ENCODE data around the gene DNAH2.
"Not testable (repeated sequence)": the region's sequence is repeated elsewhere in the genome, so short reads cannot be mapped to it uniquely, and the experiment has no call there.

The DNAH2 gene

DNA sequence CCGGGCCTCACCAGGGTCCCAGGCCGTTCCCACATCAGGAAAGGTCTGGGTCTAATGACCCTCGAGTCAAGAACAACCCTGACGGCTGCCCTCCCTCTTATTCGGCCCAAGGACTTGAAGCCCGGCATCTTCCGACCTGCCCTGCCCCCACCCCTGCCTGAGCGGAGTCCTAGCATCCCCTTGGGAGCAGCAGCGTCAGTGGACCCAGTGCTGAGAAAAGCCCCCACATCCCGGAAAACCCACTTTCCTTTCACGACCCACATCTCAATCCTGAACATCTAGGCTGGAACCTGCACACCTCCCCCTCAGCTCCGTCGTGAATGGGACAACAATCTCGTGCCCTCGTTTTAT is 138.1 kb downstream of the DNAH2 start:
- Histone ChIP-seq H3K36me3 (ENCODE audit: control insufficient read depth, insufficient read depth, low read length) (peaks cover 8% of the 10 kb centered on the region), H3K27ac (ENCODE audit: insufficient read depth, low read length, poor library complexity, severe bottlenecking) (no peak overlapping the region), H3K4me1 (ENCODE audit: control insufficient read depth, insufficient read depth, low read length, poor library complexity, severe bottlenecking) (peaks cover 42% of the 10 kb centered on the region), H3K27me3 (replicated peaks; ENCODE audit: control insufficient read depth, insufficient read depth, low read length, poor library complexity, severe bottlenecking) (no peaks in the 10 kb centered on the region), H3K4me3 (ENCODE audit: insufficient read depth, low read depth, low read length, poor library complexity, severe bottlenecking) (no peak overlapping the region), H3K9me3 (ENCODE audit: control insufficient read depth, low read length) (no peaks in the 10 kb centered on the region)
- DNase-seq: no peak

DNA sequence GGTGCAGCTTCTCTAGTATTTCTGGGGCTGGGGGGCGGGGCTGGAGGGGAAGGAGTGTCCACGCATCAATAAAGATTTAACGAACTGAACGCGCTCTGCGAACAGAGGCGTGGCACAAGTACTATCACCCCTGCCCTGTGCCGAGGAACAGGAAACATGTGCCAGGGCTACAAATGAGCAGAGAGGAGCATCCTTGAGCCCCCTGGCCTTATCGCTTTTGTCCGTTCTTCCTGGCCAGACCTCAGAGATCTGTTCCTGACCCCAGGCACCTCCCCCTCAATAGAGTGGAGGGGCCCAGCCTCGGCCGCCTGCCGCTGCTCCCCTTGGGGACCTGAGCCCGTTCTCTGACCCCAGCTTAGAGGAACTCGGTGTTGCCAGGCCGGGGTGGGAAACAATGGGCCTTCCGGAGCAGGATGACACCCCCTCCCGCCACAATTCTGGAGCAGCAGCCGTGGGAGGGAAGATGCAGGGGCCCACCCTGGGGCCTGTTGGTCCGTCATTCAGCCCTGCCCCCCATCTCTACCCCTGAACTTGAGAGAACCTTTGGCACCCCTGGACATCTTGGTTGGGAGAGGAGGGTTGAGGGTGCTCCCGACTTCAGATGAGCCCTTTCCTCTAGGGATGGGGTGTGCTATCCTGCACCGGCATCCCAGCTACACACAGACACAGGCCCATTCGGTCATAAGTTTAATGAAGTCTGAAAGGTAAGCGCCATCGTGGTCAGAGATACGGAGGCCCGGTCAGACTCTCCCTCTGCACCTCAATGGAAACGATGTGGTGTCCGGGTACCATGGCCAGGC is 138.7 kb downstream of the DNAH2 start:
- H3K9me3 ChIP-seq (ENCODE audit: control insufficient read depth, low read length): no peaks in the 10 kb centered on the region
- DNase-seq: no peak
- peak overlapping the region; percentile 88 for H3K27ac ChIP-seq (ENCODE audit: insufficient read depth, low read length, poor library complexity, severe bottlenecking)
- peak overlapping the region; percentile 66 for H3K4me3 ChIP-seq (ENCODE audit: insufficient read depth, low read depth, low read length, poor library complexity, severe bottlenecking)
- H3K36me3 ChIP-seq (ENCODE audit: control insufficient read depth, insufficient read depth, low read length): peaks cover 8% of the 10 kb centered on the region
- no peaks in the 10 kb centered on the region for H3K27me3 ChIP-seq (replicated peaks; ENCODE audit: control insufficient read depth, insufficient read depth, low read length, poor library complexity, severe bottlenecking)
- H3K4me1 ChIP-seq (ENCODE audit: control insufficient read depth, insufficient read depth, low read length, poor library complexity, severe bottlenecking): peaks cover 38% of the 10 kb centered on the region

DNA sequence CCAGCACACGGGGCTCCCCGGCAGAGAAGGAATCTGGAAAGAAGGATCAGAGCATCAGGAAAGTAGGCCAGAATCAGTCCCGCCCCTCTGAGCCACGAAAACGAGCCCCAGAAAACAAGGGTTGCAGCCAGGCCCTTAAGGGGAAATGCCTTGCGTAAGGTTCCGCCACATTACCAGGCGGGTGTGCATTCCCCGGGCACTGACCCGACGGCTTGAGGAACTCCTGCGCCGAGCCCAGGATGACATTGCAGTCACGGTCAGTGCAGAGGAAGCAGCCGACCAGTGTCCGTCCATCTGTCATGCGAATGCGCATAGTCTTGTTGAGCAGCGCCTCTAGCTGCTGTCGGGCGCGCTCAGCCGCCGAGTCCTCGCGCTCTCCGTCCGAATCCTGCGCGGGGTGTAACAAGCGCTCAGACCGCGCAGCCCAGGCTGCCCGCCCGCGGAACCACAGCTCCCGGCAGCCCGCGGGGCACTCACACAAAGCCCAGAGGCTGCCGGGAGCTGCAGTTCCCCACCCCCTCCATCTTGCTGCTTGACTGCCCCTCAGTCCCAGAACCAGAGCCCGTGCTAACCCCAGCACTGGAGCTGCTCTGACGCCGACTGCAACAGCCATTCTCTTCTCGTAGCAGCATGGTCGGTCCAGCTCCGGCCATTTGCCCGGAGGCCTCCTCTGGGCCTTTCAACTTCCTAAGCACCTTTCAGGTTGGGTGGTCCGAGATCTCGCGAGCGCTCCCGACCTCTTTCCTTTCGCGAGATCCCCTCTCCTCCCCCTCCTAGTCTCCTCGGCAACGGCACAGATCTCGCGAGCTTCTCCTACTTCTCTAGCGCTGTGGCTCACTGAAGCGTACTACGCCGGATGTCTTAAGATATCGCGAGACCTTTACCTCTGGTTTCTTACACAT is 139.5 kb downstream of the DNAH2 start, which contains the start of gene NAA38:
Gene NAA38 (minus strand): TSS at position 749 of the 902 bp plus-strand sequence. CDS start 96 bp downstream, at position 653.
- H3K27ac ChIP-seq (ENCODE audit: insufficient read depth, low read length, poor library complexity, severe bottlenecking): peak within 1 kb of the TSS; percentile 88
- DNase-seq: peak; percentile 88 to 94 (median 93)
- H3K4me1 ChIP-seq (ENCODE audit: control insufficient read depth, insufficient read depth, low read length, poor library complexity, severe bottlenecking): peaks cover 32% of the 10 kb centered on the region
- H3K4me3 ChIP-seq (ENCODE audit: insufficient read depth, low read depth, low read length, poor library complexity, severe bottlenecking): peak within 1 kb of the TSS; percentile 66
- H3K9me3 ChIP-seq (ENCODE audit: control insufficient read depth, low read length): no peaks in the 10 kb centered on the region
- H3K36me3 ChIP-seq (ENCODE audit: control insufficient read depth, insufficient read depth, low read length): peaks cover 8% of the 10 kb centered on the region
- H3K27me3 ChIP-seq (replicated peaks; ENCODE audit: control insufficient read depth, insufficient read depth, low read length, poor library complexity, severe bottlenecking): no peaks in the 10 kb centered on the region

DNA sequence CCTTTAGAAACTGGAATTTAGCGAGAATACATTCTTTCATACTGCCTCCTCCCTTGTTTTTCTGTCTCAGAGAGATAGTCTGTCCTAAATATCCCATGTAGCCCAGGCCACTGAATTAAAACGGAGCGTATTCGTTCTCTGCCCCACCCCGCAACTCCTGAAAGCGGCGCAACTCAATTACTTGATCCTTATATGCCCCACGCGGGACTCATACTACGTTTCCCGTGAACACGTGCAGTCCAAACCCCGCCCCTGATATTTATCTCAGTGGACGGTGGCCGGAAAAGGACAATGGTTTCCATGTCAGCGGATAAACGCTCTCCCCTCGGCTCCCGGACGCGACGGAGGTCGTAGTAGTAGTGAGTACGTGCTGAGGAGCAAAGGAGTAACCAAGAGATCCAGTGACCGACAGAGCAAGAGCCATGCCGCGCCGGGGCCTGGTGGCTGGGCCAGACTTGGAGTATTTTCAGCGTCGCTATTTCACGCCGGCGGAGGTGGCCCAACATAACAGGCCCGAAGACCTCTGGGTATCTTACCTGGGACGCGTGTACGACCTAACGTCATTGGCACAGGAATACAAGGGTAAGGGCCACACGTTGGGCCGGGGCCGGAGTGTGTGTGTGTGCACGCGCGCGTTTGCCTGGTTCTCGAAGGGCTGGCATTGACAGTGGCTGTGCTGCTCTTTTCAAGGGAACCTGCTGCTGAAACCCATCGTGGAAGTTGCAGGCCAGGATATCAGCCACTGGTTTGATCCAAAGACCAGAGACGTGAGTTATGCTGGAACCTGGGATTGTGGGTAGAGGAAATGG is 140.4 kb downstream of the DNAH2 start, which contains the start of gene CYB5D1:
Gene CYB5D1 (plus strand): TSS at position 291 of the 809 bp plus-strand sequence. CDS start 132 bp downstream, at position 423.
- peaks cover 2% of the 10 kb centered on the region for H3K36me3 ChIP-seq (ENCODE audit: control insufficient read depth, insufficient read depth, low read length)
- no peaks in the 10 kb centered on the region for H3K27me3 ChIP-seq (replicated peaks; ENCODE audit: control insufficient read depth, insufficient read depth, low read length, poor library complexity, severe bottlenecking)
- no peaks in the 10 kb centered on the region for H3K9me3 ChIP-seq (ENCODE audit: control insufficient read depth, low read length)
- H3K4me3 ChIP-seq (ENCODE audit: insufficient read depth, low read depth, low read length, poor library complexity, severe bottlenecking): peak within 1 kb of the TSS; percentile 66
- H3K27ac ChIP-seq (ENCODE audit: insufficient read depth, low read length, poor library complexity, severe bottlenecking): peak within 1 kb of the TSS; percentile 88
- DNase-seq: peak; percentile 76 to 87 (median 84)
- H3K4me1 ChIP-seq (ENCODE audit: control insufficient read depth, insufficient read depth, low read length, poor library complexity, severe bottlenecking): peaks cover 30% of the 10 kb centered on the region

DNA sequence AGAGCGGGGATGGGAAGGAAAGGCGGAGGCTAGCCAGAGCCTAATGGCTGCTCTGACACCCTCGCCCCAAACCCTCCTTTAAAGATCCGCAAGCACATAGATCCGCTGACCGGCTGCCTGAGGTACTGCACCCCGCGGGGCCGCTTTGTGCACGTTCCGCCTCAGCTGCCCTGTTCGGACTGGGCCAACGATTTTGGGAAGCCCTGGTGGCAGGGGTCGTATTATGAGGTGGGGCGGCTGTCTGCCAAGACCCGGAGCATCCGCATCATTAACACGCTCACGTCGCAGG is 140.9 kb downstream of the DNAH2 start:
- DNase-seq: no peak
- Histone ChIP-seq H3K9me3 (ENCODE audit: control insufficient read depth, low read length) (no peaks in the 10 kb centered on the region), H3K27me3 (replicated peaks; ENCODE audit: control insufficient read depth, insufficient read depth, low read length, poor library complexity, severe bottlenecking) (no peaks in the 10 kb centered on the region), H3K36me3 (ENCODE audit: control insufficient read depth, insufficient read depth, low read length) (no peaks in the 10 kb centered on the region), H3K4me1 (ENCODE audit: control insufficient read depth, insufficient read depth, low read length, poor library complexity, severe bottlenecking) (peaks cover 30% of the 10 kb centered on the region), H3K27ac (ENCODE audit: insufficient read depth, low read length, poor library complexity, severe bottlenecking) (peak overlapping the region; percentile 88), H3K4me3 (ENCODE audit: insufficient read depth, low read depth, low read length, poor library complexity, severe bottlenecking) (peak overlapping the region; percentile 66)

DNA sequence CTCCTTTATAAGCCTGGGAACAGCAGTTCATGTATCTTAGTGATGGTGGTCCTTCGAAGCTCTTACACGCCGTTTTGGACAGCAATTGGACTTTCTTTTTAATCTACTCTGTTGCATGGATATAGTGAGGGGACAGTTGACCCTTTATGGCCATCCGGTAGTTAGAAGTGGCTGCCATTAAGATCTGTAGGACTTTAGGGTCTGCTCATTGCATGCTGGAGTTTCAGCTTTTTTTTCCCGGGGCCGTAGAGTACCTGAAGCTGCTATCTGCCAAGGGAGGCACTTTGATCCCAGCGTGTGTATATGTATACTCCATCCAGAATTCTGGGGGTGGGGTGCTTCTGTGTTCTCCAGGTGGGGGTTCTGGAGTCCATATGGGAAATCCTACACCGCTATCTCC is 141.5 kb downstream of the DNAH2 start:
- Histone ChIP-seq H3K9me3 (ENCODE audit: control insufficient read depth, low read length) (no peaks in the 10 kb centered on the region), H3K27ac (ENCODE audit: insufficient read depth, low read length, poor library complexity, severe bottlenecking) (no peak overlapping the region), H3K36me3 (ENCODE audit: control insufficient read depth, insufficient read depth, low read length) (no peaks in the 10 kb centered on the region), H3K4me3 (ENCODE audit: insufficient read depth, low read depth, low read length, poor library complexity, severe bottlenecking) (no peak overlapping the region), H3K4me1 (ENCODE audit: control insufficient read depth, insufficient read depth, low read length, poor library complexity, severe bottlenecking) (peaks cover 30% of the 10 kb centered on the region), H3K27me3 (replicated peaks; ENCODE audit: control insufficient read depth, insufficient read depth, low read length, poor library complexity, severe bottlenecking) (no peaks in the 10 kb centered on the region)
- DNase-seq: no peak

DNA sequence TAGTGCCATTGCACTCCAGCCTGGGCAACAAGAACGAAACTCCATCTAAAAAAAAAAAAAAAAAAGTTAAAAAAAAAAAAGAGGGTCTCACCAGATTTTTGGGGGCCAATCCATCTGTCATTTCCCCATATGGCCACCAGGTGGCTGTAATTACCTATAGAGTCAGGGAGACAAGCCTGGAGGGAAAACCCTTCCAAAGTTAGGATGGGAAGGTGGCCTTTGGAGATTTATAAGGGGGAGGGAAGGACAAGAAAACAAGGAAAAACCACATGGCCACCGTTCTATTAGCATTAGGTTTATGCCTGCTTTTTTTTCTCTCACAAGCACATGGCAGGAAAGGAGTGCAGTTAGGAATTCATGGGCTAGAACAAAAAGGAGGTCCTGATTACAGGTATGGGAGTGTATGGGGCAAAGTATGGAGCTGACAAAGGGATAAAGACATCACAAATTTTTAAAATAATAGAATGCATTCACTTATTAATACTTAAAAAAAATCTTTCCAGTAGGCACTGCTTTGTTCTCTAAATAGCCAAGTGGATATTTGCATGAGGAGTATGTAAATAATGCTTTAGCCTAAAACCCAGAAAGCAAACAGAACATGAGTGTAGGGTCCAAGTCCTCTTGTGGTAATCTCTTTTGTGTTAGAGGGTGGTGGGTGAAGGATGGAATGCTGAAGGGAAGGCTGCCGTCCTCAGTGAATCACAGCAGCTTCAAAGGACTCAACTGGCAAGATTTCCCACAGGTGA is 145.3 kb downstream of the DNAH2 start:
- H3K36me3 ChIP-seq (ENCODE audit: control insufficient read depth, insufficient read depth, low read length): no peaks in the 10 kb centered on the region
- H3K4me1 ChIP-seq (ENCODE audit: control insufficient read depth, insufficient read depth, low read length, poor library complexity, severe bottlenecking): peaks cover 17% of the 10 kb centered on the region
- no peak overlapping the region for H3K4me3 ChIP-seq (ENCODE audit: insufficient read depth, low read depth, low read length, poor library complexity, severe bottlenecking)
- no peak overlapping the region for H3K27ac ChIP-seq (ENCODE audit: insufficient read depth, low read length, poor library complexity, severe bottlenecking)
- H3K27me3 ChIP-seq (replicated peaks; ENCODE audit: control insufficient read depth, insufficient read depth, low read length, poor library complexity, severe bottlenecking): no peaks in the 10 kb centered on the region
- no peaks in the 10 kb centered on the region for H3K9me3 ChIP-seq (ENCODE audit: control insufficient read depth, low read length)
- DNase-seq: peak in 1 of 3 donors; percentile 46

DNA sequence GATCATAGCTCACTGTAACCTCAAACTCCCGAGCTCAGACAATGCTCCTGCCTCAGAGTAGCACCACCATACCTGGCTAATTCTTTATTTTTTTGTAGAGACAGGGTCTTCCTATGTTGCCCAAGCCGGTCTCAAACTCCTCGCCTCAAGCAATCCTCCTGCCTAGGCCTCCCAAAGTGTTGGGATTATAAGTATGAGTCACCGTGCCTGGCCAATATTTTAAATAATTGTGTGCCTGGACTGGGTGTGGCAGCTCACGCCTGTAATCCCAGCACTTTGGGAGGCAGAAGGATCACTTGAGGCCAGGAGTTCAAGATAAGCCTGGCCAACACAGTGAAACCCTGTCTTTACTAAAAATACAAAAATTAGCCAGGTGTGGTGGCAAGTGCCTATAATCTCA is 146.8 kb downstream of the DNAH2 start:
- H3K36me3 ChIP-seq (ENCODE audit: control insufficient read depth, insufficient read depth, low read length); H3K27me3 ChIP-seq (replicated peaks; ENCODE audit: control insufficient read depth, insufficient read depth, low read length, poor library complexity, severe bottlenecking); H3K27ac ChIP-seq (ENCODE audit: insufficient read depth, low read length, poor library complexity, severe bottlenecking); H3K4me3 ChIP-seq (ENCODE audit: insufficient read depth, low read depth, low read length, poor library complexity, severe bottlenecking); H3K9me3 ChIP-seq (ENCODE audit: control insufficient read depth, low read length); DNase-seq: not testable (repeated sequence)
- peaks cover 14% of the 10 kb centered on the region for H3K4me1 ChIP-seq (ENCODE audit: control insufficient read depth, insufficient read depth, low read length, poor library complexity, severe bottlenecking)

DNA sequence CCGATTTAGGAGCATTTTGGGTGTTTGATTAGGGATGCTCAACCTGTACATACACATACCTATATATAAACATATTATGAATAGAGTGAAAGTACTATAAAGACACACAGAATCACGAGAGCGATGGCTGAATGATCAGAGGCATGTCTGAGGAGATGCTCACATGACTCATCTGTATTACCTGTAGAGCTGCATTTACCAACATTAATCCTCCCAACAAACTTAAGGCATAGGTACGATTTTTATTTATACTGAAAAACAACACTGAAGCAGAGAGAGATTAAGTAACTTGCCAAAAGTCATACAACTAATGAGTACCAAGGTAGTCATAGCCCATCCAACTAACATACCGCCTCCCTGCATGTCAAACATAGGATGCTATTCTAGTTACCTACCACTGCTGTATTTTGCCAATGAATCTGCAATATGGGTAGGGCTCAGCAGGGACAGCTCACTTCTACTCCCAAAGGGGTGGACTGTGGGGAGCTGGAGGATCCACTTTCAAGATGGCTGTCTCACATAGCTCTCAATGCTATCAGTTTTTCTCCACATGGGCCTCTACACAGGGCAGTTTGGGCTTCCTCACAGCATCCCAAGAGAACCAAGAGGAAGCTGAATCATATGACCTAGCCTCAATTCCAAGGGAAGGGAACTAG is 147.6 kb downstream of the DNAH2 start:
- no peak for DNase-seq
- H3K27ac ChIP-seq (ENCODE audit: insufficient read depth, low read length, poor library complexity, severe bottlenecking): no peak overlapping the region
- no peaks in the 10 kb centered on the region for H3K9me3 ChIP-seq (ENCODE audit: control insufficient read depth, low read length)
- H3K4me1 ChIP-seq (ENCODE audit: control insufficient read depth, insufficient read depth, low read length, poor library complexity, severe bottlenecking): peaks cover 14% of the 10 kb centered on the region
- H3K27me3 ChIP-seq (replicated peaks; ENCODE audit: control insufficient read depth, insufficient read depth, low read length, poor library complexity, severe bottlenecking): no peaks in the 10 kb centered on the region
- no peaks in the 10 kb centered on the region for H3K36me3 ChIP-seq (ENCODE audit: control insufficient read depth, insufficient read depth, low read length)
- no peak overlapping the region for H3K4me3 ChIP-seq (ENCODE audit: insufficient read depth, low read depth, low read length, poor library complexity, severe bottlenecking)

Data from effector memory CD4-positive, alpha-beta T cell (primary cell).